Endodermal cell (in vitro differentiated cells): Measurements from ENCODE around the gene POLE. TPM values are rescaled to one million over a fixed set of nuclear protein-coding genes. Genes with fewer than 3 reads are reported as not detected.

Experiments
- DNase-seq: peaks from one replicate; pipeline ENCODE4 v3.0.0-alpha.2; 2017
- H3K27ac ChIP-seq: 2 replicates; pipeline ENCODE4 v1.5.1; 2013; ENCODE audit warnings: mild to moderate bottlenecking, low read depth, low read length, moderate library complexity
- H3K27me3 ChIP-seq: 2 replicates; pipeline ENCODE4 v1.6.1; 2013; ENCODE audit warnings: mild to moderate bottlenecking, low read length, moderate library complexity; ENCODE audit not compliant: insufficient read depth, control insufficient read depth, poor library complexity, severe bottlenecking
- H3K36me3 ChIP-seq: 2 replicates; pipeline ENCODE4 v1.7.0; 2013; ENCODE audit warnings: mild to moderate bottlenecking, low read length, moderate library complexity; ENCODE audit not compliant: control insufficient read depth, insufficient read depth
- H3K4me1 ChIP-seq: one replicate; pipeline ENCODE4 v1.7.0; 2013; ENCODE audit warnings: low read length; ENCODE audit not compliant: control insufficient read depth, insufficient read depth
- H3K4me3 ChIP-seq: 2 replicates; pipeline ENCODE4 v1.5.1; 2013; ENCODE audit warnings: mild to moderate bottlenecking, low read length, moderate library complexity
- H3K9ac ChIP-seq: 2 replicates; pipeline ENCODE4 v1.6.1; 2013; ENCODE audit warnings: mild to moderate bottlenecking, low read length, moderate library complexity; ENCODE audit not compliant: poor library complexity, severe bottlenecking; ENCODE audit errors: extremely low read depth
- H3K9me3 ChIP-seq: 2 replicates; pipeline ENCODE4 v1.6.1; 2013; ENCODE audit warnings: mild to moderate bottlenecking, low read length, moderate library complexity; ENCODE audit not compliant: control insufficient read depth
- H3K27ac Mint-ChIP-seq: 2 replicates; pipeline ENCODE4 v1.8.0; 2020; ENCODE audit warnings: mixed read lengths
- H3K27me3 Mint-ChIP-seq: 2 replicates; pipeline ENCODE4 v1.8.0; 2021; ENCODE audit warnings: mild to moderate bottlenecking, mixed read lengths; ENCODE audit not compliant: insufficient read depth
- H3K36me3 Mint-ChIP-seq: 2 replicates; pipeline ENCODE4 v1.8.0; 2020; ENCODE audit warnings: low read depth, mixed read lengths
- H3K4me1 Mint-ChIP-seq: 2 replicates; pipeline ENCODE4 v1.8.0; 2020; ENCODE audit warnings: mixed read lengths
- H3K4me3 Mint-ChIP-seq: 2 replicates; pipeline ENCODE4 v1.8.0; 2020; ENCODE audit warnings: mild to moderate bottlenecking, moderate library complexity, mixed read lengths
- H3K9me3 Mint-ChIP-seq: 2 replicates; pipeline ENCODE4 v1.8.0; 2020; ENCODE audit warnings: mild to moderate bottlenecking, mixed read lengths
- CTCF ChIP-seq: fragments of 200-600 bp; sonication (generic); conservative IDR thresholded peaks from 2 replicates; pipeline ENCODE4 v1.5.0; 2021; ENCODE audit warnings: antibody characterized with exemption, mild to moderate bottlenecking
- WGBS, 2 experiments: methylation state at CpG; one replicate each; pipeline versions ENCODE4 v1.1.5 to v1.1.7; 2013; ENCODE audit warnings: missing lambda C conversion rate in 2 of 2, mixed read lengths in 1 of 2; ENCODE audit not compliant: insufficient coverage in 1 of 2, insufficient read length in 1 of 2; 5-methylcytosine and 5-hydroxymethylcytosine counted together
- total RNA-seq, 2 donors: library from RNA; stranded (reverse); fragmentation: NEBNext Ultra II Directional in 1 of 2; extraction: Animal tissue kit (Norgen Biotek cat#: 25700) in 1 of 2; gene quantifications; 2 replicates in 1 of 2; 3 replicates in 1 of 2; pipeline ENCODE4 v1.2.1, GENCODE V29; 2021

Gene POLE
- total RNA-seq, 2 donors from 2014 or later: 165 to 212 TPM

GRCh38 chr12:132581348-132582057 is 105.6 kb downstream of the POLE start:
- no peaks in the 10 kb centered on the region for H3K9me3 Mint-ChIP-seq
- peaks cover 3% of the 10 kb centered on the region for H3K4me1 Mint-ChIP-seq
- DNase-seq: no peak
- Histone ChIP-seq H3K4me3 (no peak overlapping the region), H3K4me1 (no peaks in the 10 kb centered on the region), H3K9ac (no peak overlapping the region), H3K27ac (no peak overlapping the region), H3K36me3 (peaks cover 9% of the 10 kb centered on the region), H3K27me3 (peaks cover 54% of the 10 kb centered on the region), H3K9me3 (no peaks in the 10 kb centered on the region)
- peak overlapping the region; percentile 31 for H3K4me3 Mint-ChIP-seq
- peaks cover 50% of the 10 kb centered on the region for H3K27me3 Mint-ChIP-seq
- no peak for TF ChIP-seq CTCF
- no peak overlapping the region for H3K27ac Mint-ChIP-seq
- H3K36me3 Mint-ChIP-seq: peaks cover 35% of the 10 kb centered on the region
- 76 to 92% methylated on average over 6 to 17 of the region's 17 CpGs for WGBS, 2 experiments

- Histone ChIP-seq H3K9ac (no peak overlapping the region), H3K27me3 (peaks cover 47% of the 10 kb centered on the region), H3K27ac (no peak overlapping the region), H3K36me3 (peaks cover 9% of the 10 kb centered on the region), H3K4me3 (no peak overlapping the region), H3K4me1 (no peaks in the 10 kb centered on the region), H3K9me3 (no peaks in the 10 kb centered on the region)
- H3K4me3 Mint-ChIP-seq: no peak overlapping the region
- H3K4me1 Mint-ChIP-seq: peaks cover 3% of the 10 kb centered on the region
- no peak for TF ChIP-seq CTCF
- peaks cover 38% of the 10 kb centered on the region for H3K36me3 Mint-ChIP-seq
- no peak overlapping the region for H3K27ac Mint-ChIP-seq
- H3K9me3 Mint-ChIP-seq: no peaks in the 10 kb centered on the region
- peaks cover 43% of the 10 kb centered on the region for H3K27me3 Mint-ChIP-seq
- WGBS, 2 experiments: 92 to 93% methylated on average over 8 to 12 of the region's 12 CpGs
- DNase-seq: no peak
Observed at GRCh38 chr12:132580701-132581292, 106.3 kb downstream of the POLE start.

GRCh38 chr12:132579744-132580143 is 107.4 kb downstream of the POLE start:
- peaks cover 9% of the 10 kb centered on the region for H3K36me3 ChIP-seq
- WGBS, 2 experiments: 92 to 96% methylated on average over 12 of the region's 12 CpGs

More at GRCh38 chr12:132579744-132580143, 107.4 kb downstream of the POLE start:
- no peak for TF ChIP-seq CTCF
- Mint-ChIP-seq H3K27ac (no peak overlapping the region), H3K36me3 (peaks cover 48% of the 10 kb centered on the region), H3K27me3 (peaks cover 32% of the 10 kb centered on the region), H3K4me3 (no peak overlapping the region), H3K4me1 (peaks cover 3% of the 10 kb centered on the region), H3K9me3 (no peaks in the 10 kb centered on the region)
- Histone ChIP-seq H3K27ac (no peak overlapping the region), H3K9me3 (no peaks in the 10 kb centered on the region), H3K4me3 (no peak overlapping the region), H3K9ac (no peak overlapping the region), H3K27me3 (peaks cover 37% of the 10 kb centered on the region), H3K4me1 (no peaks in the 10 kb centered on the region)
- DNase-seq: no peak
